ENCODE measurements around the gene BRIP1. TPM values are rescaled to one million over a fixed set of nuclear protein-coding genes. Genes with fewer than 3 reads are reported as not detected.

BRIP1 gene
- total RNA-seq, 1 experiment from 2014 or later = 20.2 TPM

GRCh38 chr17:61783120-61783519, 80.2 kb downstream of the BRIP1 start:
- Histone ChIP-seq H3K27ac (ENCODE audit: insufficient read length, low read depth, low read length) (no peak overlapping the region), H2BK15ac (ENCODE audit: low read depth, low read length) (no peak overlapping the region), H2AK5ac (ENCODE audit: insufficient read length, low read length) (no peak overlapping the region), H2BK5ac (ENCODE audit: insufficient read length, low read length) (no peak overlapping the region), H3K23me2 (ENCODE audit: insufficient read length, low read depth, low read length, poor library complexity, severe bottlenecking) (no peaks in the 10 kb centered on the region), H3K56ac (ENCODE audit: insufficient read length, low read depth, low read length) (no peak overlapping the region), H4K8ac (replicated peaks; ENCODE audit: insufficient read length, low read depth, low read length) (no peak overlapping the region), H4K20me1 (ENCODE audit: control insufficient read depth, insufficient read depth, insufficient read length) (no peaks in the 10 kb centered on the region), H3T11ph (ENCODE audit: low read length) (no peak overlapping the region), H3K79me1 (ENCODE audit: insufficient read depth, low read depth, low read length, poor library complexity, severe bottlenecking) (no peaks in the 10 kb centered on the region), H3K27me3 (ENCODE audit: insufficient read depth, low read length) (no peaks in the 10 kb centered on the region), H3K4me1 (ENCODE audit: insufficient read depth, low read length) (no peaks in the 10 kb centered on the region), H3K18ac (ENCODE audit: insufficient read length, low read depth, low read length) (no peak overlapping the region), H3K9me3 (ENCODE audit: control insufficient read depth, low read depth, low read length) (no peaks in the 10 kb centered on the region), H3K4ac (ENCODE audit: low read depth, low read length) (no peak overlapping the region), H4K91ac (ENCODE audit: insufficient read length, low read depth, low read length) (no peak overlapping the region), H4K5ac (ENCODE audit: insufficient read length, low read depth, low read length) (no peak overlapping the region), H2AFZ (ENCODE audit: low read length) (no peak overlapping the region), H3K9ac (ENCODE audit: extremely low read depth, insufficient read length, low read length) (no peak overlapping the region), H3K4me2 (ENCODE audit: insufficient read depth, insufficient read length, low read length) (no peak overlapping the region), H2BK20ac (ENCODE audit: low read depth, low read length, poor library complexity, severe bottlenecking) (no peak overlapping the region), H3K79me2 (ENCODE audit: insufficient read depth, low read length) (no peaks in the 10 kb centered on the region), H2BK120ac (ENCODE audit: low read depth, low read length, poor library complexity, severe bottlenecking) (no peak overlapping the region), H2BK12ac (ENCODE audit: insufficient read length, low read depth, low read length) (no peak overlapping the region), H3K14ac (ENCODE audit: insufficient read depth, low read length) (no peak overlapping the region), H3K23ac (ENCODE audit: insufficient read length, low read depth, low read length) (no peak overlapping the region)
- no peak overlapping the region for H3K27ac Mint-ChIP-seq
- no peaks in the 10 kb centered on the region for H3K9me3 Mint-ChIP-seq
- no peaks in the 10 kb centered on the region for H3K27me3 Mint-ChIP-seq (ENCODE audit: low read depth)
- no peak for DNase-seq
- H3K4me3 Mint-ChIP-seq = no peak overlapping the region
- H3K36me3 Mint-ChIP-seq (ENCODE audit: insufficient read depth in 1 of 3, low read depth in 3 of 3) = peaks cover 0 to 12% (median 0%) of the 10 kb centered on the region in 3 experiments; a peak in 2 of 7 replicates
- no peaks in the 10 kb centered on the region for H3K4me1 Mint-ChIP-seq
- WGBS (ENCODE audit: extremely low coverage, insufficient read length, low lambda C conversion rate) = no CpG with 5 or more reads among the region's 1 CpG
- TF ChIP-seq CTCF (conservative IDR thresholded peaks at IDR 0.05) = no peak
